PFSK-1 (cell line): Measurements from ENCODE around the gene RALGDS.

Experiments
- POLR2AphosphoS5 ChIP-seq: IDR thresholded peaks from 2 replicates; pipeline ENCODE4 v1.6.1; 2012; ENCODE audit warnings: low read depth, mild to moderate bottlenecking, control low read depth, low read length, moderate library complexity
- SIN3A ChIP-seq: IDR thresholded peaks from 2 replicates; pipeline ENCODE4 v1.6.1; 2012; ENCODE audit warnings: mild to moderate bottlenecking, low read length, moderate library complexity, borderline replicate concordance; ENCODE audit not compliant: insufficient read depth
- TF ChIP-seq, protein P1 (sequence below), 2 experiments: IDR thresholded peaks; 2 replicates each; pipeline versions ENCODE4 v1.6.1 to v1.8.0; 2011 to 2012; ENCODE audit warnings: low read depth in 2 of 2, low read length in 2 of 2, control low read depth in 1 of 2, inconsistent platforms in 1 of 2, mild to moderate bottlenecking in 1 of 2, moderate library complexity in 1 of 2; ENCODE audit not compliant: insufficient read depth in 1 of 2

- TF ChIP-seq POLR2AphosphoS5, result no peak
- no peak for TF ChIP-seq SIN3A
- TF ChIP-seq, protein P1, sequence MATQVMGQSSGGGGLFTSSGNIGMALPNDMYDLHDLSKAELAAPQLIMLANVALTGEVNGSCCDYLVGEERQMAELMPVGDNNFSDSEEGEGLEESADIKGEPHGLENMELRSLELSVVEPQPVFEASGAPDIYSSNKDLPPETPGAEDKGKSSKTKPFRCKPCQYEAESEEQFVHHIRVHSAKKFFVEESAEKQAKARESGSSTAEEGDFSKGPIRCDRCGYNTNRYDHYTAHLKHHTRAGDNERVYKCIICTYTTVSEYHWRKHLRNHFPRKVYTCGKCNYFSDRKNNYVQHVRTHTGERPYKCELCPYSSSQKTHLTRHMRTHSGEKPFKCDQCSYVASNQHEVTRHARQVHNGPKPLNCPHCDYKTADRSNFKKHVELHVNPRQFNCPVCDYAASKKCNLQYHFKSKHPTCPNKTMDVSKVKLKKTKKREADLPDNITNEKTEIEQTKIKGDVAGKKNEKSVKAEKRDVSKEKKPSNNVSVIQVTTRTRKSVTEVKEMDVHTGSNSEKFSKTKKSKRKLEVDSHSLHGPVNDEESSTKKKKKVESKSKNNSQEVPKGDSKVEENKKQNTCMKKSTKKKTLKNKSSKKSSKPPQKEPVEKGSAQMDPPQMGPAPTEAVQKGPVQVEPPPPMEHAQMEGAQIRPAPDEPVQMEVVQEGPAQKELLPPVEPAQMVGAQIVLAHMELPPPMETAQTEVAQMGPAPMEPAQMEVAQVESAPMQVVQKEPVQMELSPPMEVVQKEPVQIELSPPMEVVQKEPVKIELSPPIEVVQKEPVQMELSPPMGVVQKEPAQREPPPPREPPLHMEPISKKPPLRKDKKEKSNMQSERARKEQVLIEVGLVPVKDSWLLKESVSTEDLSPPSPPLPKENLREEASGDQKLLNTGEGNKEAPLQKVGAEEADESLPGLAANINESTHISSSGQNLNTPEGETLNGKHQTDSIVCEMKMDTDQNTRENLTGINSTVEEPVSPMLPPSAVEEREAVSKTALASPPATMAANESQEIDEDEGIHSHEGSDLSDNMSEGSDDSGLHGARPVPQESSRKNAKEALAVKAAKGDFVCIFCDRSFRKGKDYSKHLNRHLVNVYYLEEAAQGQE (IDR thresholded peaks at IDR 0.05; ENCODE audit: insufficient read depth in 1 of 2, low read depth in 2 of 2, low read length in 2 of 2), result no peak
Measured at GRCh38 chr9:133119103-133119845, 1.8 kb downstream of the RALGDS start.
